HG02678 (cell line): ENCODE data around the gene SIPA1.

Experiments used
- ATAC-seq: cut with Tn5 transposase; IDR thresholded peaks from one replicate; pipeline ENCODE4 v1.9.1; 2021; ENCODE audit warnings: mild to moderate bottlenecking, moderate library complexity; ENCODE audit not compliant: unreplicated experiment

The SIPA1 gene

GRCh38 chr11:65699306-65699705 is 61.4 kb downstream of the SIPA1 start:
- no peak for ATAC-seq

DNA sequence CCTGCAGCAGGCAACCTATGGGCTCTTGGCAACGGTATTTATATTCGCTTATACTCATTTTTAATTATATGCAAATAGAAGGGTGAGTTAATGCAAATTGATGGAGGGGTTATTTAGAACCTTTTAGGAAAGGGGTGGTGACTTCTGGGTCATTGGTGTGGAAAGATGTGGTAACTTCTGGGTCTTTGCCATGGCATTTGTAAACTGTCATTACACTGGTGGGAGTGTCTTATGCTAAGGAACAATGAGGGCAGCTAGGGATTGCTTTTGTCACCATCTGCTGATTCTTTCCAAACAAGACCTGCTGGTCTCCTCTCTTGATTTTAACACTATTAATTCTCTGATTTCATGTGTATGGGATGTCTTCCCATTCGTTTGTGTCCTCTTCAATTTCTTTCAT is 62.5 kb downstream of the SIPA1 start:
- no peak for ATAC-seq
